Measurements from ENCODE around the gene KLF15.

DNA sequence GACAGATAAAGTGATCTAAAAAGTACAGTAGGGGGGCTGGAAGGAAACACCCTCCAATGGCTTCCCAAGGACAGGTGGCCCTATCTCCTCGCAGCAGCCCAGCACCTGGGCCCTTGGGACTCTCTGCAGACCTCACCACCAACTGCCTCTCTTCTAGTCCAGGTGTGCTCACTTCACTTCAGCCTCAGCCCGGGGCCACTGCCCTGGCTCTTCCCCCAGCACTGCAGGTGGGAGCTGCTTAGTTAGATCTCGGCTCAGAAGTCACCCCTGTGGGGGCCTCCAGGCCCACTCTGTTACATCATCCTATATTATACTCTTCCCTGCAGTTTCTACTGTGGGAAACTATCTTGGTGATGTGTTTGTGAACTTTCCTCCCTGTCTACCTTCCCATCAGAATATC lies 2.0 kb downstream of the KLF15 start:
- TF ChIP-seq, protein P1, sequence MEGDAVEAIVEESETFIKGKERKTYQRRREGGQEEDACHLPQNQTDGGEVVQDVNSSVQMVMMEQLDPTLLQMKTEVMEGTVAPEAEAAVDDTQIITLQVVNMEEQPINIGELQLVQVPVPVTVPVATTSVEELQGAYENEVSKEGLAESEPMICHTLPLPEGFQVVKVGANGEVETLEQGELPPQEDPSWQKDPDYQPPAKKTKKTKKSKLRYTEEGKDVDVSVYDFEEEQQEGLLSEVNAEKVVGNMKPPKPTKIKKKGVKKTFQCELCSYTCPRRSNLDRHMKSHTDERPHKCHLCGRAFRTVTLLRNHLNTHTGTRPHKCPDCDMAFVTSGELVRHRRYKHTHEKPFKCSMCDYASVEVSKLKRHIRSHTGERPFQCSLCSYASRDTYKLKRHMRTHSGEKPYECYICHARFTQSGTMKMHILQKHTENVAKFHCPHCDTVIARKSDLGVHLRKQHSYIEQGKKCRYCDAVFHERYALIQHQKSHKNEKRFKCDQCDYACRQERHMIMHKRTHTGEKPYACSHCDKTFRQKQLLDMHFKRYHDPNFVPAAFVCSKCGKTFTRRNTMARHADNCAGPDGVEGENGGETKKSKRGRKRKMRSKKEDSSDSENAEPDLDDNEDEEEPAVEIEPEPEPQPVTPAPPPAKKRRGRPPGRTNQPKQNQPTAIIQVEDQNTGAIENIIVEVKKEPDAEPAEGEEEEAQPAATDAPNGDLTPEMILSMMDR (IDR thresholded peaks at IDR 0.05): no peak
- TF ChIP-seq EP300 (IDR thresholded peaks at IDR 0.05) (no peak), POLR2A (IDR thresholded peaks at IDR 0.05) (no peak)
